DND-41 (cell line): ENCODE measurements around the gene KDM1B.

Experiments
- ATAC-seq: fragments of 200-7000 bp; cut with Tn5 transposase; 3 replicates; pipeline ENCODE4 v1.9.1; 2021; ENCODE audit warnings: low read depth; ENCODE audit not compliant: insufficient read depth
- DNase-seq: peaks from one replicate; pipeline ENCODE4 v3.0.0-alpha.2; 2020
- H2AFZ ChIP-seq: 2 replicates; pipeline ENCODE4 v1.6.0; 2012; ENCODE audit warnings: low read depth, low read length
- H3K27ac ChIP-seq: 2 replicates; pipeline ENCODE4 v1.5.1; 2012; ENCODE audit warnings: low read length, inconsistent platforms
- H3K27me3 ChIP-seq: fragments of 200-600 bp; sonication (generic); 2 replicates; pipeline ENCODE4 v1.6.0; 2012; ENCODE audit warnings: low read length, mild to moderate bottlenecking, inconsistent platforms; ENCODE audit not compliant: insufficient read depth, poor library complexity
- H3K36me3 ChIP-seq: 2 replicates; pipeline ENCODE4 v1.5.1; 2012; ENCODE audit warnings: low read length, inconsistent platforms; ENCODE audit not compliant: insufficient read depth
- H3K4me1 ChIP-seq: 2 replicates; pipeline ENCODE4 v1.5.1; 2012; ENCODE audit warnings: mild to moderate bottlenecking, low read length; ENCODE audit not compliant: insufficient read depth
- H3K4me2 ChIP-seq: 2 replicates; pipeline ENCODE4 v1.6.0; 2012; ENCODE audit warnings: mild to moderate bottlenecking, moderate library complexity, low read length, inconsistent platforms; ENCODE audit not compliant: insufficient read depth
- H3K4me3 ChIP-seq, 2 experiments: fragments of 200-600 bp in 1 of 2; shearing (Covaris generic) in 1 of 2; 2 replicates each; pipeline ENCODE4 v1.5.1; 2012 to 2016; ENCODE audit warnings: inconsistent platforms in 2 of 2, low read length in 2 of 2, mild to moderate bottlenecking in 2 of 2, low read depth in 1 of 2, moderate library complexity in 1 of 2
- H3K79me2 ChIP-seq: 2 replicates; pipeline ENCODE4 v1.6.0; 2012; ENCODE audit warnings: low read length, inconsistent platforms; ENCODE audit not compliant: insufficient read depth
- H3K9ac ChIP-seq: 2 replicates; pipeline ENCODE4 v1.6.0; 2012; ENCODE audit warnings: low read depth, mild to moderate bottlenecking, inconsistent platforms, low read length, moderate library complexity
- H3K9me3 ChIP-seq: 2 replicates; pipeline ENCODE4 v1.5.1; 2012; ENCODE audit warnings: low read length, moderate library complexity, mild to moderate bottlenecking, inconsistent platforms; ENCODE audit not compliant: insufficient read depth, severe bottlenecking
- H4K20me1 ChIP-seq: 2 replicates; pipeline ENCODE4 v1.6.0; 2012; ENCODE audit warnings: low read length; ENCODE audit not compliant: insufficient read depth
- EZH2 ChIP-seq: IDR thresholded peaks from 3 replicates; pipeline ENCODE4 v1.6.1; 2012; ENCODE audit warnings: borderline replicate concordance, low read depth, mild to moderate bottlenecking, moderate library complexity, low read length, inconsistent platforms; ENCODE audit not compliant: severe bottlenecking
- TF ChIP-seq, protein P1 (sequence below): IDR thresholded peaks from 2 replicates; pipeline ENCODE4 v1.5.1; 2012; ENCODE audit warnings: borderline replicate concordance, low read length, moderate library complexity, mild to moderate bottlenecking; ENCODE audit not compliant: poor library complexity, severe bottlenecking; ENCODE audit errors: extremely low read depth

KDM1B gene

DNA sequence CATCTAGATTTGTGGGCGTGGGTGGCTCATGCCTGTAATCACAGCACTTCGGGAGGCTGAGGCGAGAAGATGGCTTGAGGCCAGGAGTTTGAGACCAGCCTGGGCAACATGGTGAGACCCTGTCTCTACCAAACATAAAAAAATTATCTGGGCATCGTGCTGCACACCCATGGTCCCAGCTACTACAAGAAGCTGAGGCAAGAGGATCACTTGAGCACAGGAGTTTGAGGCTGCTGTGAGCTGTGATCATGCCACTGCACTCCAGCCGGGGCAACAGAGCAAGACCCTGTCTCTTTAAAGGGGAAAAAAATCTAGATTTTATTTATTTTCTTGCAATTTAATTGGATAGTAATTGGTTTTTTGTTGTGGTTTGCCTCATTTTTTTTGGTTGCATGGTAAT is 55.5 kb downstream of the KDM1B start:
- Histone ChIP-seq H3K9me3 (no peaks in the 10 kb centered on the region), H3K4me2 (no peak overlapping the region), H3K36me3 (no peaks in the 10 kb centered on the region), H3K4me3 (no peak overlapping the region), H3K27me3 (no peaks in the 10 kb centered on the region), H2AFZ (no peak overlapping the region), H3K9ac (no peak overlapping the region), H3K27ac (no peak overlapping the region), H3K4me1 (no peaks in the 10 kb centered on the region), H3K79me2 (no peaks in the 10 kb centered on the region), H4K20me1 (no peaks in the 10 kb centered on the region)
- TF ChIP-seq, protein P1, sequence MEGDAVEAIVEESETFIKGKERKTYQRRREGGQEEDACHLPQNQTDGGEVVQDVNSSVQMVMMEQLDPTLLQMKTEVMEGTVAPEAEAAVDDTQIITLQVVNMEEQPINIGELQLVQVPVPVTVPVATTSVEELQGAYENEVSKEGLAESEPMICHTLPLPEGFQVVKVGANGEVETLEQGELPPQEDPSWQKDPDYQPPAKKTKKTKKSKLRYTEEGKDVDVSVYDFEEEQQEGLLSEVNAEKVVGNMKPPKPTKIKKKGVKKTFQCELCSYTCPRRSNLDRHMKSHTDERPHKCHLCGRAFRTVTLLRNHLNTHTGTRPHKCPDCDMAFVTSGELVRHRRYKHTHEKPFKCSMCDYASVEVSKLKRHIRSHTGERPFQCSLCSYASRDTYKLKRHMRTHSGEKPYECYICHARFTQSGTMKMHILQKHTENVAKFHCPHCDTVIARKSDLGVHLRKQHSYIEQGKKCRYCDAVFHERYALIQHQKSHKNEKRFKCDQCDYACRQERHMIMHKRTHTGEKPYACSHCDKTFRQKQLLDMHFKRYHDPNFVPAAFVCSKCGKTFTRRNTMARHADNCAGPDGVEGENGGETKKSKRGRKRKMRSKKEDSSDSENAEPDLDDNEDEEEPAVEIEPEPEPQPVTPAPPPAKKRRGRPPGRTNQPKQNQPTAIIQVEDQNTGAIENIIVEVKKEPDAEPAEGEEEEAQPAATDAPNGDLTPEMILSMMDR, result no peak
- TF ChIP-seq EZH2, result no peak
- DNase-seq, result no peak
- no peak for ATAC-seq

- DNase-seq, result no peak
- H3K36me3 ChIP-seq, result no peaks in the 10 kb centered on the region
- no peak overlapping the region for H2AFZ ChIP-seq
- H3K79me2 ChIP-seq, result no peaks in the 10 kb centered on the region
- H3K27ac ChIP-seq, result no peak overlapping the region
- no peak for ATAC-seq
- H3K4me3 ChIP-seq, result no peak overlapping the region
- no peaks in the 10 kb centered on the region for H3K9me3 ChIP-seq
- H3K4me2 ChIP-seq, result no peak overlapping the region
- no peak overlapping the region for H3K9ac ChIP-seq
- H3K27me3 ChIP-seq, result no peaks in the 10 kb centered on the region
- TF ChIP-seq, protein P1, result no peak
- TF ChIP-seq EZH2, result no peak
- H3K4me1 ChIP-seq, result no peaks in the 10 kb centered on the region
- H4K20me1 ChIP-seq, result no peaks in the 10 kb centered on the region
These were observed 56.1 kb downstream of the KDM1B start for GRCh38 chr6:18211338-18211737.

DNA sequence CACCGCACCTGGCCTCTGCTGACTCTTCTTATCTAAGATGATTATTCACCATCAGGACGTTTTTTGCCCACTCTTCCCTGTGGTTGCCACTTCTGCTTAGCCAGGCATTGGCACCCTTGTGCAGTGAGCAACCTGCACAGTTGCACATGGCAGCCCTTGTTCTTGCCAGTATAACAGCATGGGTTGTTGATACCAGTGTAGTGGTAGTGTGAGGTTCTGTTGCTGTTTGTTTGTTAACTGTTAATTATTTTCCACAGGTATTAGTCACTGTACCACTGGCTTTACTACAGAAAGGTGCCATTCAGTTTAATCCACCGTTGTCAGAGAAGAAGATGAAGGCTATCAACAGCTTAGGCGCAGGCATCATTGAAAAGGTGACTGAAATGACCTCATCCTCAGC is 57.0 kb downstream of the KDM1B start:
- no peak overlapping the region for H3K4me3 ChIP-seq
- H3K79me2 ChIP-seq, result no peaks in the 10 kb centered on the region
- H3K36me3 ChIP-seq, result no peaks in the 10 kb centered on the region
- no peak for TF ChIP-seq EZH2
- TF ChIP-seq, protein P1, result no peak
- no peaks in the 10 kb centered on the region for H4K20me1 ChIP-seq
- no peak overlapping the region for H3K27ac ChIP-seq
- no peak overlapping the region for H2AFZ ChIP-seq
- ATAC-seq, result no peak
- H3K27me3 ChIP-seq, result no peaks in the 10 kb centered on the region
- H3K4me2 ChIP-seq, result no peak overlapping the region
- no peak for DNase-seq
- no peaks in the 10 kb centered on the region for H3K9me3 ChIP-seq
- no peaks in the 10 kb centered on the region for H3K4me1 ChIP-seq
- H3K9ac ChIP-seq, result no peak overlapping the region

DNA sequence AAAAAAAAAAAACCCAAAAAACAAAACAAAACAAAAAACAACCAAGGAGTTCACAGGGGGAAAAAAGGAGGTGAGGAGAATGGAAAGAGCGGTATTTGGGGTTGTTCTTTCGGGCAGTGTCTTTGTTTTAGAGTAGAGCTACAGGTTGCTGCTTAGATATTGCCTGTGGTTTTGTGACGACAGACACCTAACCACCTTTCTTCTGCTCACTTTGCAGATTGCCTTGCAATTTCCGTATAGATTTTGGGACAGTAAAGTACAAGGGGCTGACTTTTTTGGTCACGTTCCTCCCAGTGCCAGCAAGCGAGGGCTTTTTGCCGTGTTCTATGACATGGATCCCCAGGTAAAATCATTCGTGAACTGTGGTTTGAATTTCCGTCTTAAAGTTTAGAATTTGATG is 58.2 kb downstream of the KDM1B start:
- Histone ChIP-seq H3K27me3 (no peaks in the 10 kb centered on the region), H3K36me3 (no peaks in the 10 kb centered on the region), H4K20me1 (no peaks in the 10 kb centered on the region; the same call in 1 of the 2 replicates), H3K79me2 (no peaks in the 10 kb centered on the region), H3K9ac (no peak overlapping the region), H3K27ac (no peak overlapping the region), H3K4me2 (no peak overlapping the region), H2AFZ (no peak overlapping the region), H3K4me1 (no peaks in the 10 kb centered on the region), H3K9me3 (no peaks in the 10 kb centered on the region), H3K4me3 (no peak overlapping the region)
- ATAC-seq, result no peak
- TF ChIP-seq, protein P1, result no peak
- TF ChIP-seq EZH2, result no peak
- DNase-seq, result no peak
